HEK293 (cell line): ENCODE measurements around the gene IL1RAPL1.

ENCODE experiments used
- CTCF ChIA-PET: fragments of 350-600 bp; formaldehyde crosslinking; extraction: SDS; loops from one replicate; lab custom pipeline; 2021; ENCODE audit warnings: antibody characterized with exemption; lab: Yijun Ruan, JAX
- POLR2A ChIA-PET: fragments of 300-600 bp; formaldehyde crosslinking; extraction: SDS; loops from one replicate; lab custom pipeline; 2020; ENCODE audit warnings: antibody characterized with exemption, inconsistent platforms; lab: Yijun Ruan, JAX
- H3K27ac ChIP-seq: fragments of 200-500 bp; sonication (Bioruptor generic); 2 replicates; pipeline ENCODE4 v1.5.1; 2014; ENCODE audit warnings: low read depth, low read length, control low read depth, inconsistent platforms; ENCODE audit errors: extremely low read depth
- H3K36me3 ChIP-seq, 2 experiments: fragments of 200-500 bp in 1 of 2; sonication (Bioruptor generic) in 1 of 2; 1 replicate in 1 of 2; 2 replicates in 1 of 2; pipeline ENCODE4 v1.5.1; 2014 to 2017; ENCODE audit warnings: inconsistent platforms in 2 of 2, low read length in 2 of 2; ENCODE audit not compliant: control insufficient read depth in 2 of 2, insufficient read depth in 1 of 2
- H3K4me1 ChIP-seq: fragments of 200-500 bp; sonication (Bioruptor generic); 2 replicates; pipeline ENCODE4 v1.5.1; 2014; ENCODE audit warnings: mild to moderate bottlenecking, low read length, inconsistent platforms; ENCODE audit not compliant: control insufficient read depth, insufficient read depth
- H3K4me3 ChIP-seq: 2 replicates; pipeline ENCODE4 v1.5.1; 2011; ENCODE audit warnings: low read depth, mild to moderate bottlenecking, control low read depth, low read length, moderate library complexity
- H3K9me3 ChIP-seq: fragments of 200-500 bp; sonication (Bioruptor generic); 2 replicates; pipeline ENCODE4 v1.5.1; 2014; ENCODE audit warnings: low read depth, low read length, inconsistent platforms; ENCODE audit not compliant: control insufficient read depth, insufficient read depth
- KLF16 ChIP-seq: fragments of 450-650 bp; formaldehyde crosslinking; IDR thresholded peaks from 2 replicates; pipeline ENCODE4 v1.5.1; 2017; ENCODE audit warnings: missing biosample characterization, missing genetic modification characterization
- OVOL3 ChIP-seq: fragments of 450-650 bp; formaldehyde crosslinking; IDR thresholded peaks from 2 replicates; pipeline ENCODE4 v1.5.1; 2016; ENCODE audit warnings: missing biosample characterization, missing genetic modification characterization
- ZBTB48 ChIP-seq: fragments of 450-650 bp; formaldehyde crosslinking; IDR thresholded peaks from 2 replicates; pipeline ENCODE4 v1.5.1; 2016; ENCODE audit warnings: missing biosample characterization, missing genetic modification characterization
- ZNF16 ChIP-seq: fragments of 450-650 bp; formaldehyde crosslinking; IDR thresholded peaks from 2 replicates; pipeline ENCODE4 v1.5.1; 2016; ENCODE audit warnings: low read depth, missing biosample characterization, missing genetic modification characterization
- ZNF214 ChIP-seq: fragments of 450-650 bp; formaldehyde crosslinking; IDR thresholded peaks from 2 replicates; pipeline ENCODE4 v1.5.1; 2017; ENCODE audit warnings: missing biosample characterization, mild to moderate bottlenecking, missing genetic modification characterization, borderline replicate concordance
- ZNF404 ChIP-seq: fragments of 450-650 bp; formaldehyde crosslinking; IDR thresholded peaks from 2 replicates; pipeline ENCODE4 v1.5.1; 2017; ENCODE audit warnings: missing biosample characterization, missing genetic modification characterization
- ZNF658 ChIP-seq: fragments of 450-650 bp; formaldehyde crosslinking; IDR thresholded peaks from 2 replicates; pipeline ENCODE4; 2016; ENCODE audit warnings: missing biosample characterization, missing genetic modification characterization
- ZNF677 ChIP-seq: fragments of 450-650 bp; IDR thresholded peaks from 2 replicates; pipeline ENCODE4 v1.5.0; 2018; ENCODE audit warnings: missing biosample characterization, mild to moderate bottlenecking, missing genetic modification characterization, moderate library complexity
- ZXDB ChIP-seq: fragments of 450-650 bp; formaldehyde crosslinking; IDR thresholded peaks from 2 replicates; pipeline ENCODE4 v1.5.1; 2016; ENCODE audit warnings: missing biosample characterization, missing genetic modification characterization
- TF ChIP-seq, protein P1 (sequence below): sonication (generic); formaldehyde crosslinking; IDR thresholded peaks from 2 replicates; pipeline ENCODE4 v1.8.1; 2022; ENCODE audit warnings: mild to moderate bottlenecking, moderate library complexity, missing genetic modification reagents
- TF ChIP-seq, protein P2 (sequence below): fragments of 450-650 bp; formaldehyde crosslinking; IDR thresholded peaks from 2 replicates; pipeline ENCODE4 v1.5.1; 2017; ENCODE audit warnings: missing biosample characterization, missing genetic modification characterization
- TF ChIP-seq, protein P3 (sequence below): fragments of 450-650 bp; formaldehyde crosslinking; IDR thresholded peaks from 2 replicates; pipeline ENCODE4 v1.5.1; 2016; ENCODE audit warnings: missing biosample characterization, missing genetic modification characterization
- TF ChIP-seq, protein P4 (sequence below): fragments of 450-650 bp; formaldehyde crosslinking; IDR thresholded peaks from 2 replicates; pipeline ENCODE4 v1.5.1; 2016; ENCODE audit warnings: missing biosample characterization, missing genetic modification characterization
- TF ChIP-seq, protein P5 (sequence below): fragments of 450-650 bp; formaldehyde crosslinking; IDR thresholded peaks from 2 replicates; pipeline ENCODE4 v1.5.1; 2016; ENCODE audit warnings: missing biosample characterization, missing genetic modification characterization, borderline replicate concordance
- TF ChIP-seq, protein P6 (sequence below): fragments of 450-650 bp; formaldehyde crosslinking; IDR thresholded peaks from 2 replicates; pipeline ENCODE4 v1.5.1; 2016; ENCODE audit warnings: missing biosample characterization, missing genetic modification characterization, borderline replicate concordance

The IL1RAPL1 gene

DNA sequence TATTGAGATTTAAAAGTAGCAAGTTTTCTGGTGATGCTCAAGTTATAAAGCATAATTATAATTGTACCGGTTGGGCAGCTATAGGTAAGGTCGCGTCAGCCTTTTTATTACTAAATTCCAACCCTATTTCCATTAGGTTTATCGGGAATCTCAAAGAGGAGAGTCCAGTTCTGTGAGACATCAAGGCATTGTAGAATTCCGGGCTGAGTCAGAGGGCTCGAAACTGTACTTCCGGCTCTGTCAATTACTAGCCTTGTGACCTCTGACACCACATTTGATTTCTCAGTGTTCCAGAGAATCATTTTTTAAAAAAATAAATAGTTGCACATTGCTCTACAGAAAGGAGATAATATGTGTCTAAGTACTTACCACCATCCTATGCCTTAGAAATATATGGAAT is 4.3 kb downstream of the IL1RAPL1 start:
- CTCF ChIA-PET, result interaction anchor here (0.6 kb wide), 1 partner anchor 362 kb away, joined by 3 read pairs; no protein-coding TSS in a partner anchor
- POLR2A ChIA-PET, result no interaction called here

More for the DNA sequence above, 4.3 kb downstream of the IL1RAPL1 start:
- H3K4me3 ChIP-seq, result no peak overlapping the region
- H3K4me1 ChIP-seq, result no peaks in the 10 kb centered on the region
- no peaks in the 10 kb centered on the region for H3K36me3 ChIP-seq
- H3K9me3 ChIP-seq, result no peaks in the 10 kb centered on the region
- TF ChIP-seq ZXDB (tag by site-specific recombination) (no peak), ZBTB48 (no peak), OVOL3 (no peak), KLF16 (tag by site-specific recombination) (no peak), ZNF404 (tag by site-specific recombination) (no peak), ZNF16 (no peak), ZNF677 (tag by site-specific recombination) (no peak), ZNF214 (no peak), ZNF658 (tag by site-specific recombination) (no peak)
- TF ChIP-seq, protein P1, sequence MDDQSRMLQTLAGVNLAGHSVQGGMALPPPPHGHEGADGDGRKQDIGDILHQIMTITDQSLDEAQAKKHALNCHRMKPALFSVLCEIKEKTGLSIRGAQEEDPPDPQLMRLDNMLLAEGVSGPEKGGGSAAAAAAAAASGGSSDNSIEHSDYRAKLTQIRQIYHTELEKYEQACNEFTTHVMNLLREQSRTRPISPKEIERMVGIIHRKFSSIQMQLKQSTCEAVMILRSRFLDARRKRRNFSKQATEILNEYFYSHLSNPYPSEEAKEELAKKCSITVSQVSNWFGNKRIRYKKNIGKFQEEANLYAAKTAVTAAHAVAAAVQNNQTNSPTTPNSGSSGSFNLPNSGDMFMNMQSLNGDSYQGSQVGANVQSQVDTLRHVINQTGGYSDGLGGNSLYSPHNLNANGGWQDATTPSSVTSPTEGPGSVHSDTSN (CRISPR knock-in tag), result no peak
- TF ChIP-seq, protein P2, sequence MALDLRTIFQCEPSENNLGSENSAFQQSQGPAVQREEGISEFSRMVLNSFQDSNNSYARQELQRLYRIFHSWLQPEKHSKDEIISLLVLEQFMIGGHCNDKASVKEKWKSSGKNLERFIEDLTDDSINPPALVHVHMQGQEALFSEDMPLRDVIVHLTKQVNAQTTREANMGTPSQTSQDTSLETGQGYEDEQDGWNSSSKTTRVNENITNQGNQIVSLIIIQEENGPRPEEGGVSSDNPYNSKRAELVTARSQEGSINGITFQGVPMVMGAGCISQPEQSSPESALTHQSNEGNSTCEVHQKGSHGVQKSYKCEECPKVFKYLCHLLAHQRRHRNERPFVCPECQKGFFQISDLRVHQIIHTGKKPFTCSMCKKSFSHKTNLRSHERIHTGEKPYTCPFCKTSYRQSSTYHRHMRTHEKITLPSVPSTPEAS, result no peak
- TF ChIP-seq, protein P3, sequence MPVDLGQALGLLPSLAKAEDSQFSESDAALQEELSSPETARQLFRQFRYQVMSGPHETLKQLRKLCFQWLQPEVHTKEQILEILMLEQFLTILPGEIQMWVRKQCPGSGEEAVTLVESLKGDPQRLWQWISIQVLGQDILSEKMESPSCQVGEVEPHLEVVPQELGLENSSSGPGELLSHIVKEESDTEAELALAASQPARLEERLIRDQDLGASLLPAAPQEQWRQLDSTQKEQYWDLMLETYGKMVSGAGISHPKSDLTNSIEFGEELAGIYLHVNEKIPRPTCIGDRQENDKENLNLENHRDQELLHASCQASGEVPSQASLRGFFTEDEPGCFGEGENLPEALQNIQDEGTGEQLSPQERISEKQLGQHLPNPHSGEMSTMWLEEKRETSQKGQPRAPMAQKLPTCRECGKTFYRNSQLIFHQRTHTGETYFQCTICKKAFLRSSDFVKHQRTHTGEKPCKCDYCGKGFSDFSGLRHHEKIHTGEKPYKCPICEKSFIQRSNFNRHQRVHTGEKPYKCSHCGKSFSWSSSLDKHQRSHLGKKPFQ (tag by site-specific recombination), result no peak
- TF ChIP-seq, protein P4, sequence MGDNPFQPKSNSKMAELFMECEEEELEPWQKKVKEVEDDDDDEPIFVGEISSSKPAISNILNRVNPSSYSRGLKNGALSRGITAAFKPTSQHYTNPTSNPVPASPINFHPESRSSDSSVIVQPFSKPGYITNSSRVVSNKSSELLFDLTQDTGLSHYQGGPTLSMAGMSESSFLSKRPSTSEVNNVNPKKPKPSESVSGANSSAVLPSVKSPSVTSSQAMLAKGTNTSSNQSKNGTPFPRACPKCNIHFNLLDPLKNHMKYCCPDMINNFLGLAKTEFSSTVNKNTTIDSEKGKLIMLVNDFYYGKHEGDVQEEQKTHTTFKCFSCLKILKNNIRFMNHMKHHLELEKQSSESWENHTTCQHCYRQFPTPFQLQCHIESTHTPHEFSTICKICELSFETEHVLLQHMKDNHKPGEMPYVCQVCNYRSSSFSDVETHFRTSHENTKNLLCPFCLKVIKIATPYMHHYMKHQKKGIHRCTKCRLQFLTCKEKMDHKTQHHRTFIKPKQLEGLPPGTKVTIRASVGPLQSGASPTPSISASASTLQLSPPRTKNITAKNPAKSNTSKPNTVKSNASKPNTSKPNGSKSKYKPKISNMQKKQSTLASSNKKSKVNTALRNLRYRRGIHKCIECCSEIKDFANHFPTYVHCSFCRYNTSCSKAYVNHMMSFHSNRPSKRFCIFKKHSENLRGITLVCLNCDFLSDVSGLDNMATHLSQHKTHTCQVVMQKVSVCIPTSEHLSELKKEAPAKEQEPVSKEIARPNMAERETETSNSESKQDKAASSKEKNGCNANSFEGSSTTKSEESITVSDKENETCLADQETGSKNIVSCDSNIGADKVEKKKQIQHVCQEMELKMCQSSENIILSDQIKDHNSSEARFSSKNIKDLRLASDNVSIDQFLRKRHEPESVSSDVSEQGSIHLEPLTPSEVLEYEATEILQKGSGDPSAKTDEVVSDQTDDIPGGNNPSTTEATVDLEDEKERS (tag by site-specific recombination), result no peak
- TF ChIP-seq, protein P5, sequence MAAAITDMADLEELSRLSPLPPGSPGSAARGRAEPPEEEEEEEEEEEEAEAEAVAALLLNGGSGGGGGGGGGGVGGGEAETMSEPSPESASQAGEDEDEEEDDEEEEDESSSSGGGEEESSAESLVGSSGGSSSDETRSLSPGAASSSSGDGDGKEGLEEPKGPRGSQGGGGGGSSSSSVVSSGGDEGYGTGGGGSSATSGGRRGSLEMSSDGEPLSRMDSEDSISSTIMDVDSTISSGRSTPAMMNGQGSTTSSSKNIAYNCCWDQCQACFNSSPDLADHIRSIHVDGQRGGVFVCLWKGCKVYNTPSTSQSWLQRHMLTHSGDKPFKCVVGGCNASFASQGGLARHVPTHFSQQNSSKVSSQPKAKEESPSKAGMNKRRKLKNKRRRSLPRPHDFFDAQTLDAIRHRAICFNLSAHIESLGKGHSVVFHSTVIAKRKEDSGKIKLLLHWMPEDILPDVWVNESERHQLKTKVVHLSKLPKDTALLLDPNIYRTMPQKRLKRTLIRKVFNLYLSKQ (tag by site-specific recombination), result no peak
- TF ChIP-seq, protein P6, sequence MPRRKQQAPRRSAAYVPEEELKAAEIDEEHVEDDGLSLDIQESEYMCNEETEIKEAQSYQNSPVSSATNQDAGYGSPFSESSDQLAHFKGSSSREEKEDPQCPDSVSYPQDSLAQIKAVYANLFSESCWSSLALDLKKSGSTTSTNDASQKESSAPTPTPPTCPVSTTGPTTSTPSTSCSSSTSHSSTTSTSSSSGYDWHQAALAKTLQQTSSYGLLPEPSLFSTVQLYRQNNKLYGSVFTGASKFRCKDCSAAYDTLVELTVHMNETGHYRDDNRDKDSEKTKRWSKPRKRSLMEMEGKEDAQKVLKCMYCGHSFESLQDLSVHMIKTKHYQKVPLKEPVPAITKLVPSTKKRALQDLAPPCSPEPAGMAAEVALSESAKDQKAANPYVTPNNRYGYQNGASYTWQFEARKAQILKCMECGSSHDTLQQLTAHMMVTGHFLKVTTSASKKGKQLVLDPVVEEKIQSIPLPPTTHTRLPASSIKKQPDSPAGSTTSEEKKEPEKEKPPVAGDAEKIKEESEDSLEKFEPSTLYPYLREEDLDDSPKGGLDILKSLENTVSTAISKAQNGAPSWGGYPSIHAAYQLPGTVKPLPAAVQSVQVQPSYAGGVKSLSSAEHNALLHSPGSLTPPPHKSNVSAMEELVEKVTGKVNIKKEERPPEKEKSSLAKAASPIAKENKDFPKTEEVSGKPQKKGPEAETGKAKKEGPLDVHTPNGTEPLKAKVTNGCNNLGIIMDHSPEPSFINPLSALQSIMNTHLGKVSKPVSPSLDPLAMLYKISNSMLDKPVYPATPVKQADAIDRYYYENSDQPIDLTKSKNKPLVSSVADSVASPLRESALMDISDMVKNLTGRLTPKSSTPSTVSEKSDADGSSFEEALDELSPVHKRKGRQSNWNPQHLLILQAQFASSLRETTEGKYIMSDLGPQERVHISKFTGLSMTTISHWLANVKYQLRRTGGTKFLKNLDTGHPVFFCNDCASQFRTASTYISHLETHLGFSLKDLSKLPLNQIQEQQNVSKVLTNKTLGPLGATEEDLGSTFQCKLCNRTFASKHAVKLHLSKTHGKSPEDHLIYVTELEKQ (tag by site-specific recombination), result no peak
- no peak overlapping the region for H3K27ac ChIP-seq
